HEK293 (cell line): ENCODE results near the gene FMO2.
"Not testable (repeated sequence)": the region's sequence is repeated elsewhere in the genome, so short reads cannot be mapped to it uniquely, and the experiment has no call there.

Source experiments
- CTCF ChIA-PET: fragments of 350-600 bp; formaldehyde crosslinking; extraction: SDS; loops from one replicate; lab custom pipeline; 2021; ENCODE audit warnings: antibody characterized with exemption; lab: Yijun Ruan, JAX
- POLR2A ChIA-PET: fragments of 300-600 bp; formaldehyde crosslinking; extraction: SDS; loops from one replicate; lab custom pipeline; 2020; ENCODE audit warnings: antibody characterized with exemption, inconsistent platforms; lab: Yijun Ruan, JAX
- H3K27ac ChIP-seq: fragments of 200-500 bp; sonication (Bioruptor generic); 2 replicates; pipeline ENCODE4 v1.5.1; 2014; ENCODE audit warnings: low read depth, low read length, control low read depth, inconsistent platforms; ENCODE audit errors: extremely low read depth
- H3K36me3 ChIP-seq, 2 experiments: fragments of 200-500 bp in 1 of 2; sonication (Bioruptor generic) in 1 of 2; 1 replicate in 1 of 2; 2 replicates in 1 of 2; pipeline ENCODE4 v1.5.1; 2014 to 2017; ENCODE audit warnings: inconsistent platforms in 2 of 2, low read length in 2 of 2; ENCODE audit not compliant: control insufficient read depth in 2 of 2, insufficient read depth in 1 of 2
- H3K4me1 ChIP-seq: fragments of 200-500 bp; sonication (Bioruptor generic); 2 replicates; pipeline ENCODE4 v1.5.1; 2014; ENCODE audit warnings: mild to moderate bottlenecking, low read length, inconsistent platforms; ENCODE audit not compliant: control insufficient read depth, insufficient read depth
- H3K4me3 ChIP-seq: 2 replicates; pipeline ENCODE4 v1.5.1; 2011; ENCODE audit warnings: low read depth, mild to moderate bottlenecking, control low read depth, low read length, moderate library complexity
- H3K9me3 ChIP-seq: fragments of 200-500 bp; sonication (Bioruptor generic); 2 replicates; pipeline ENCODE4 v1.5.1; 2014; ENCODE audit warnings: low read depth, low read length, inconsistent platforms; ENCODE audit not compliant: control insufficient read depth, insufficient read depth
- BCL11B ChIP-seq: fragments of 450-650 bp; formaldehyde crosslinking; IDR thresholded peaks from 2 replicates; pipeline ENCODE4 v1.5.1; 2016; ENCODE audit warnings: low read depth, missing biosample characterization, missing genetic modification characterization
- EGR2 ChIP-seq: fragments of 450-650 bp; formaldehyde crosslinking; IDR thresholded peaks from 2 replicates; pipeline ENCODE4 v1.5.1; 2016; ENCODE audit warnings: low read depth, missing biosample characterization, missing genetic modification characterization
- GLIS1 ChIP-seq: fragments of 450-650 bp; formaldehyde crosslinking; IDR thresholded peaks from 2 replicates; pipeline ENCODE4 v1.5.1; 2016; ENCODE audit warnings: missing biosample characterization, missing genetic modification characterization
- HOXD13 ChIP-seq: sonication (generic); formaldehyde crosslinking; IDR thresholded peaks from 2 replicates; pipeline ENCODE4 v1.8.0; 2022; ENCODE audit warnings: missing genetic modification reagents, borderline replicate concordance
- REPIN1 ChIP-seq: fragments of 450-650 bp; formaldehyde crosslinking; IDR thresholded peaks from 2 replicates; pipeline ENCODE4 v1.5.1; 2017; ENCODE audit warnings: missing biosample characterization, missing genetic modification characterization, low read depth
- YY1 ChIP-seq: fragments of 450-650 bp; formaldehyde crosslinking; IDR thresholded peaks from 2 replicates; pipeline ENCODE4 v1.5.1; 2018; ENCODE audit warnings: missing biosample characterization, missing genetic modification characterization
- ZBTB10 ChIP-seq: fragments of 450-650 bp; formaldehyde crosslinking; IDR thresholded peaks from 2 replicates; pipeline ENCODE4 v1.5.1; 2016; ENCODE audit warnings: missing biosample characterization, missing genetic modification characterization
- ZFP37 ChIP-seq: fragments of 450-650 bp; formaldehyde crosslinking; IDR thresholded peaks from 2 replicates; pipeline ENCODE4 v1.5.1; 2016; ENCODE audit warnings: missing biosample characterization, missing genetic modification characterization
- ZIC2 ChIP-seq: fragments of 450-650 bp; formaldehyde crosslinking; IDR thresholded peaks from 2 replicates; pipeline ENCODE4 v1.5.1; 2016; ENCODE audit warnings: missing biosample characterization, missing genetic modification characterization
- ZNF132 ChIP-seq: fragments of 450-650 bp; formaldehyde crosslinking; IDR thresholded peaks from 2 replicates; pipeline ENCODE4 v1.5.1; 2017; ENCODE audit warnings: missing biosample characterization, missing genetic modification characterization, borderline replicate concordance
- ZNF155 ChIP-seq: fragments of 450-650 bp; formaldehyde crosslinking; IDR thresholded peaks from 2 replicates; pipeline ENCODE4 v1.5.1; 2016; ENCODE audit warnings: missing biosample characterization, missing genetic modification characterization
- ZNF157 ChIP-seq: fragments of 450-650 bp; formaldehyde crosslinking; IDR thresholded peaks from 2 replicates; pipeline ENCODE4 v1.5.1; 2016; ENCODE audit warnings: missing biosample characterization, missing genetic modification characterization
- ZNF202 ChIP-seq: fragments of 450-650 bp; formaldehyde crosslinking; IDR thresholded peaks from 2 replicates; pipeline ENCODE4 v1.5.1; 2016; ENCODE audit warnings: missing biosample characterization, missing genetic modification characterization, borderline replicate concordance
- ZNF223 ChIP-seq: fragments of 450-650 bp; formaldehyde crosslinking; IDR thresholded peaks from 2 replicates; pipeline ENCODE4 v1.5.1; 2016; ENCODE audit warnings: missing biosample characterization, missing genetic modification characterization
- ZNF324 ChIP-seq: fragments of 450-650 bp; formaldehyde crosslinking; IDR thresholded peaks from 2 replicates; pipeline ENCODE4 v1.5.1; 2016; ENCODE audit warnings: missing biosample characterization, missing genetic modification characterization
- ZNF341 ChIP-seq: fragments of 450-650 bp; formaldehyde crosslinking; IDR thresholded peaks from 2 replicates; pipeline ENCODE4; 2016; ENCODE audit warnings: low read depth, missing biosample characterization, missing genetic modification characterization
- ZNF354C ChIP-seq: fragments of 450-650 bp; formaldehyde crosslinking; IDR thresholded peaks from 2 replicates; pipeline ENCODE4 v1.5.1; 2016; ENCODE audit warnings: missing biosample characterization, missing genetic modification characterization, low read depth, borderline replicate concordance
- ZNF645 ChIP-seq: fragments of 450-650 bp; formaldehyde crosslinking; IDR thresholded peaks from 2 replicates; pipeline ENCODE4; 2016; ENCODE audit warnings: missing biosample characterization, missing genetic modification characterization
- ZNF654 ChIP-seq: fragments of 450-650 bp; formaldehyde crosslinking; IDR thresholded peaks from 2 replicates; pipeline ENCODE4 v1.5.1; 2016; ENCODE audit warnings: low read depth, missing biosample characterization, missing genetic modification characterization
- ZNF664 ChIP-seq: fragments of 450-650 bp; formaldehyde crosslinking; IDR thresholded peaks from 2 replicates; pipeline ENCODE4 v1.5.1; 2016; ENCODE audit warnings: missing biosample characterization, missing genetic modification characterization
- ZNF677 ChIP-seq: fragments of 450-650 bp; IDR thresholded peaks from 2 replicates; pipeline ENCODE4 v1.5.0; 2018; ENCODE audit warnings: missing biosample characterization, mild to moderate bottlenecking, missing genetic modification characterization, moderate library complexity
- ZNF747 ChIP-seq: fragments of 450-650 bp; formaldehyde crosslinking; IDR thresholded peaks from 2 replicates; pipeline ENCODE4 v1.5.1; 2016; ENCODE audit warnings: missing biosample characterization, missing genetic modification characterization
- ZNF792 ChIP-seq: fragments of 450-650 bp; formaldehyde crosslinking; IDR thresholded peaks from 2 replicates; pipeline ENCODE4 v1.5.1; 2016; ENCODE audit warnings: missing biosample characterization, missing genetic modification characterization
- TF ChIP-seq, protein P1 (sequence below): fragments of 450-650 bp; formaldehyde crosslinking; IDR thresholded peaks from 2 replicates; pipeline ENCODE4 v1.5.1; 2016; ENCODE audit warnings: missing biosample characterization, missing genetic modification characterization

Gene FMO2

GRCh38 chr1:171226747-171227370, 41.8 kb downstream of the FMO2 start (continued):
- TF ChIP-seq YY1 (tag by site-specific recombination): no peak

DNA sequence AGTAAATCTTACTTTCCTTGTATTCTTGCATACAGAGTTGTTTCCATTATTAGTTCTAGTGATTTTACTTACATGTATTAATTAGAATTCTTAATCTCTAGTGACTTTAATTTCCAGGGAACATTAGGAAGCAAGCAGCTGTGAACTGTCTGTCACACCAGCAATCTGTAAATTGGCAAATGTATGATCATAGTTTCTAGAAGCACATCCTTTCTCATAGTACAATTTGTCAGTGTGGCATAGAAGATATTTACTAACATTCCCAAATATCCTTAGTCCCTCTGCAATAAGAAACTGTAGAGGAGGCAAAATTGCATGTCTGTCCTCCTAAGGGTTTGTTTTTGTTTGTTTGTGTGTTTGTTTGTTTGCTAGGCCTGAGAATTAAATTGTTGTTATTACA, 46.2 kb downstream of the FMO2 start:
- TF ChIP-seq ZNF157 (tag by site-specific recombination): no peak
- no peak for TF ChIP-seq BCL11B
- no peak for TF ChIP-seq REPIN1 (tag by site-specific recombination)
- TF ChIP-seq ZIC2 (tag by site-specific recombination): no peak
- TF ChIP-seq ZNF792 (tag by site-specific recombination): no peak
- no peak for TF ChIP-seq EGR2
- TF ChIP-seq ZNF324: no peak
- TF ChIP-seq ZFP37 (tag by site-specific recombination): no peak
- no peak for TF ChIP-seq ZNF202
- TF ChIP-seq ZNF354C (tag by site-specific recombination): no peak
- no peak for TF ChIP-seq ZNF654 (tag by site-specific recombination)
- TF ChIP-seq ZNF645 (tag by site-specific recombination): no peak
- Histone ChIP-seq H3K27ac (no peak overlapping the region), H3K4me1 (no peaks in the 10 kb centered on the region), H3K36me3 (no peaks in the 10 kb centered on the region), H3K4me3 (no peak overlapping the region), H3K9me3 (no peaks in the 10 kb centered on the region)
- ChIA-PET CTCF (interaction anchor here (0.7 to 1.5 kb wide), 3 partner anchors 83 to 1291 kb away, joined by 3 to 4 read pairs (median 4); partner anchors contain the start of gene FMO4), POLR2A (no interaction called here)

GRCh38 chr1:171233183-171233582, 48.1 kb downstream of the FMO2 start:
- CTCF ChIA-PET: interaction anchor here (0.6 to 1.9 kb wide), 3 partner anchors 13 to 411 kb away, joined by 3 to 8 read pairs (median 5); no protein-coding TSS in a partner anchor
- POLR2A ChIA-PET: no interaction called here
- no peaks in the 10 kb centered on the region for H3K36me3 ChIP-seq

GRCh38 chr1:171236231-171236630, 51.1 kb downstream of the FMO2 start:
- not testable (repeated sequence) for H3K27ac ChIP-seq, H3K9me3 ChIP-seq
- CTCF ChIA-PET: interaction anchor here (1.0 to 2.6 kb wide), 2 partner anchors 10 to 269 kb away, joined by 3 to 11 read pairs; no protein-coding TSS in a partner anchor

More at GRCh38 chr1:171233183-171233582, 48.1 kb downstream of the FMO2 start:
- H3K4me1 ChIP-seq: no peaks in the 10 kb centered on the region
- no peaks in the 10 kb centered on the region for H3K9me3 ChIP-seq
- H3K27ac ChIP-seq: no peak overlapping the region
- TF ChIP-seq ZNF664 (tag by site-specific recombination) (no peak), ZNF223 (tag by site-specific recombination) (no peak), ZNF341 (tag by site-specific recombination) (no peak), ZNF677 (tag by site-specific recombination) (no peak)
- no peak overlapping the region for H3K4me3 ChIP-seq

GRCh38 chr1:171243878-171244277, 58.8 kb downstream of the FMO2 start:
- Histone ChIP-seq H3K27ac (no peak overlapping the region), H3K4me1 (no peaks in the 10 kb centered on the region), H3K36me3 (no peaks in the 10 kb centered on the region), H3K9me3 (no peaks in the 10 kb centered on the region), H3K4me3 (no peak overlapping the region)
- ChIA-PET POLR2A (no interaction called here), CTCF (interaction anchor here (0.6 to 1.8 kb wide), 5 partner anchors 10 to 70 kb away, joined by 3 to 6 read pairs (median 4); partner anchors contain the start of gene FMO4)
- no peak for TF ChIP-seq ZBTB10 (tag by site-specific recombination)
- TF ChIP-seq ZNF747 (tag by site-specific recombination): no peak
- no peak for TF ChIP-seq GLIS1 (tag by site-specific recombination)
- TF ChIP-seq, protein P1, sequence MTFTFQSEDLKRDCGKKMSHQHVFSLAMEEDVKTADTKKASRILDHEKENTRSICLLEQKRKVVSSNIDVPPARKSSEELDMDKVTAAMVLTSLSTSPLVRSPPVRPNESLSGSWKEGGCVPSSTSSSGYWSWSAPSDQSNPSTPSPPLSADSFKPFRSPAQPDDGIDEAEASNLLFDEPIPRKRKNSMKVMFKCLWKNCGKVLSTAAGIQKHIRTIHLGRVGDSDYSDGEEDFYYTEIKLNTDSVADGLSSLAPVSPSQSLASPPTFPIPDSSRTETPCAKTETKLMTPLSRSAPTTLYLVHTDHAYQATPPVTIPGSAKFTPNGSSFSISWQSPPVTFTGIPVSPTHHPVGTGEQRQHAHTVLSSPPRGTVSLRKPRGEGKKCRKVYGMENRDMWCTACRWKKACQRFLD (tag by site-specific recombination): no peak
- no peak for TF ChIP-seq ZNF155 (tag by site-specific recombination)
- no peak for TF ChIP-seq HOXD13 (CRISPR knock-in tag)
- TF ChIP-seq ZNF132: no peak

More at GRCh38 chr1:171236231-171236630, 51.1 kb downstream of the FMO2 start:
- H3K4me1 ChIP-seq, H3K36me3 ChIP-seq, POLR2A ChIA-PET, H3K4me3 ChIP-seq: not testable (repeated sequence)
